SK-N-SH treated with all-trans-retinoic acid at 6 μM for 48 hours (cell line): ENCODE data around the gene EPB41L1.
"Not testable (repeated sequence)": the region's sequence is repeated elsewhere in the genome, so short reads cannot be mapped to it uniquely, and the experiment has no call there.

Experiments
- ATAC-seq: fragments of 200-7000 bp; cut with Tn5 transposase; 3 replicates; pipeline ENCODE4 v1.9.1; 2020; ENCODE audit warnings: mild to moderate bottlenecking, moderate library complexity
- ARNTL ChIP-seq: fragments of 450-650 bp; formaldehyde crosslinking; IDR thresholded peaks from 2 replicates; pipeline ENCODE4 v1.5.0; 2020; ENCODE audit warnings: low read depth, mild to moderate bottlenecking, moderate library complexity, borderline replicate concordance
- ESRRG ChIP-seq: fragments of 250-450 bp; sonication (Bioruptor Pico); IDR thresholded peaks from 2 replicates; pipeline ENCODE4 v1.6.1; 2021; ENCODE audit warnings: mild to moderate bottlenecking
- GLIS3 ChIP-seq: fragments of 250-450 bp; sonication (Bioruptor Pico); IDR thresholded peaks from 2 replicates; pipeline ENCODE4 v1.5.0; 2020; ENCODE audit warnings: mild to moderate bottlenecking, moderate library complexity
- ISL1 ChIP-seq: fragments of 250-450 bp; sonication (Bioruptor Pico); IDR thresholded peaks from 2 replicates; pipeline ENCODE4 v2.1.2; 2022; ENCODE audit warnings: mild to moderate bottlenecking, moderate library complexity
- OSR1 ChIP-seq: fragments of 250-450 bp; sonication (Bioruptor Pico); IDR thresholded peaks from 2 replicates; pipeline ENCODE4 v1.8.0; 2022; ENCODE audit warnings: moderate library complexity, mild to moderate bottlenecking, inconsistent platforms
- PPARA ChIP-seq: fragments of 250-450 bp; sonication (Bioruptor Pico); IDR thresholded peaks from 2 replicates; pipeline ENCODE4 v1.5.0; 2020; ENCODE audit warnings: mild to moderate bottlenecking, borderline replicate concordance
- RARB ChIP-seq: fragments of 250-450 bp; sonication (Bioruptor Pico); IDR thresholded peaks from 2 replicates; pipeline ENCODE4 v1.8.0; 2021; ENCODE audit warnings: mild to moderate bottlenecking, moderate library complexity
- SNAI2 ChIP-seq: fragments of 250-450 bp; sonication (Bioruptor Pico); IDR thresholded peaks from 2 replicates; pipeline ENCODE4 v1.5.0; 2020; ENCODE audit warnings: mild to moderate bottlenecking, moderate library complexity
- TCF4 ChIP-seq: fragments of 250-450 bp; sonication (Bioruptor Pico); IDR thresholded peaks from 2 replicates; pipeline ENCODE4 v1.8.0; 2021; ENCODE audit warnings: mild to moderate bottlenecking, moderate library complexity, borderline replicate concordance
- TOX ChIP-seq: fragments of 250-450 bp; sonication (Bioruptor Pico); IDR thresholded peaks from 2 replicates; pipeline ENCODE4 v1.8.0; 2021; ENCODE audit warnings: mild to moderate bottlenecking, moderate library complexity, borderline replicate concordance
- ZC3H10 ChIP-seq: fragments of 250-450 bp; sonication (Bioruptor Pico); IDR thresholded peaks from 2 replicates; pipeline ENCODE4 v1.5.1; 2021; ENCODE audit warnings: mild to moderate bottlenecking, moderate library complexity
- ZFP30 ChIP-seq: fragments of 450-650 bp; formaldehyde crosslinking; IDR thresholded peaks from 2 replicates; pipeline ENCODE4 v1.5.0; 2022; ENCODE audit warnings: mild to moderate bottlenecking, moderate library complexity
- ZNF565 ChIP-seq: fragments of 450-650 bp; formaldehyde crosslinking; conservative IDR thresholded peaks from 2 replicates; pipeline ENCODE4 v1.5.0; 2020; ENCODE audit warnings: low read depth, mild to moderate bottlenecking, moderate library complexity
- ZNF70 ChIP-seq: fragments of 450-650 bp; formaldehyde crosslinking; IDR thresholded peaks from 2 replicates; pipeline ENCODE4 v1.5.0; 2020; ENCODE audit warnings: mild to moderate bottlenecking, moderate library complexity
- ZNF8 ChIP-seq: fragments of 450-650 bp; formaldehyde crosslinking; IDR thresholded peaks from 2 replicates; pipeline ENCODE4 v1.5.0; 2020; ENCODE audit warnings: mild to moderate bottlenecking, moderate library complexity
- TF ChIP-seq, protein P1 (sequence below): fragments of 250-450 bp; sonication (Bioruptor Pico); IDR thresholded peaks from 2 replicates; pipeline ENCODE4 v1.5.1; 2020; ENCODE audit warnings: low read depth, mild to moderate bottlenecking, moderate library complexity
- TF ChIP-seq, protein P2 (sequence below): fragments of 250-450 bp; sonication (Bioruptor Pico); IDR thresholded peaks from 2 replicates; pipeline ENCODE4 v1.5.1; 2021; ENCODE audit warnings: mild to moderate bottlenecking, moderate library complexity
- TF ChIP-seq, protein P3 (sequence below): fragments of 250-450 bp; sonication (Bioruptor Pico); IDR thresholded peaks from 2 replicates; pipeline ENCODE4 v1.5.0; 2020; ENCODE audit warnings: mild to moderate bottlenecking, moderate library complexity
- TF ChIP-seq, protein P4 (sequence below): fragments of 250-450 bp; sonication (Bioruptor Pico); IDR thresholded peaks from 2 replicates; pipeline ENCODE4 v1.8.0; 2020; ENCODE audit warnings: mild to moderate bottlenecking, moderate library complexity, borderline replicate concordance

Gene EPB41L1

DNA sequence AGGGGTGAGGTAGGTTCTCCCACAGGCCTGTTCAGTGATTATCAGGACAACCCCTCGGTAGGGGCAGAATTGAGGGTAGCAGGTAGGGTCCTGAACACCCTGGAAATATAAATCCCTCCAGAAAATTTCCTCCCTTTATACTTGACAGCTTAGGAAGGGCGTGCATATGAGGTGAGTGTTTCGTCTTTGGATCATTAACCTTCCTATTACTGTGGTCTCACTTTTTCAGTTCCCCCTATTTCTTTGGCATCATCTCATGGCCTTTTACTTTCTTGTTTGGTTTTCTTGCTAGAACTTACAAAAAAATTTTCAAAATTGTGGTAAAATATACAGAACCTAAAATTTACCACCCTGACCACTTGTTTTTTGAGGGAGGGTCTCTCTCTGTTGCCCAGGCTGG, 18.7 kb upstream of the EPB41L1 start (continued):
- TF ChIP-seq, protein P1, sequence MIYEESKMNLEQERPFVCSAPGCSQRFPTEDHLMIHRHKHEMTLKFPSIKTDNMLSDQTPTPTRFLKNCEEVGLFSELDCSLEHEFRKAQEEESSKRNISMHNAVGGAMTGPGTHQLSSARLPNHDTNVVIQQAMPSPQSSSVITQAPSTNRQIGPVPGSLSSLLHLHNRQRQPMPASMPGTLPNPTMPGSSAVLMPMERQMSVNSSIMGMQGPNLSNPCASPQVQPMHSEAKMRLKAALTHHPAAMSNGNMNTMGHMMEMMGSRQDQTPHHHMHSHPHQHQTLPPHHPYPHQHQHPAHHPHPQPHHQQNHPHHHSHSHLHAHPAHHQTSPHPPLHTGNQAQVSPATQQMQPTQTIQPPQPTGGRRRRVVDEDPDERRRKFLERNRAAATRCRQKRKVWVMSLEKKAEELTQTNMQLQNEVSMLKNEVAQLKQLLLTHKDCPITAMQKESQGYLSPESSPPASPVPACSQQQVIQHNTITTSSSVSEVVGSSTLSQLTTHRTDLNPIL (CRISPR knock-in tag) = no peak
- no peak for TF ChIP-seq ISL1 (CRISPR knock-in tag)
- TF ChIP-seq, protein P2, sequence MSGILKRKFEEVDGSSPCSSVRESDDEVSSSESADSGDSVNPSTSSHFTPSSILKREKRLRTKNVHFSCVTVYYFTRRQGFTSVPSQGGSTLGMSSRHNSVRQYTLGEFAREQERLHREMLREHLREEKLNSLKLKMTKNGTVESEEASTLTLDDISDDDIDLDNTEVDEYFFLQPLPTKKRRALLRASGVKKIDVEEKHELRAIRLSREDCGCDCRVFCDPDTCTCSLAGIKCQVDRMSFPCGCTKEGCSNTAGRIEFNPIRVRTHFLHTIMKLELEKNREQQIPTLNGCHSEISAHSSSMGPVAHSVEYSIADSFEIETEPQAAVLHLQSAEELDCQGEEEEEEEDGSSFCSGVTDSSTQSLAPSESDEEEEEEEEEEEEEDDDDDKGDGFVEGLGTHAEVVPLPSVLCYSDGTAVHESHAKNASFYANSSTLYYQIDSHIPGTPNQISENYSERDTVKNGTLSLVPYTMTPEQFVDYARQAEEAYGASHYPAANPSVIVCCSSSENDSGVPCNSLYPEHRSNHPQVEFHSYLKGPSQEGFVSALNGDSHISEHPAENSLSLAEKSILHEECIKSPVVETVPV (CRISPR knock-in tag) = no peak
- TF ChIP-seq SNAI2 (CRISPR knock-in tag) = no peak
- TF ChIP-seq, all 23 proteins: peak for 0

DNA sequence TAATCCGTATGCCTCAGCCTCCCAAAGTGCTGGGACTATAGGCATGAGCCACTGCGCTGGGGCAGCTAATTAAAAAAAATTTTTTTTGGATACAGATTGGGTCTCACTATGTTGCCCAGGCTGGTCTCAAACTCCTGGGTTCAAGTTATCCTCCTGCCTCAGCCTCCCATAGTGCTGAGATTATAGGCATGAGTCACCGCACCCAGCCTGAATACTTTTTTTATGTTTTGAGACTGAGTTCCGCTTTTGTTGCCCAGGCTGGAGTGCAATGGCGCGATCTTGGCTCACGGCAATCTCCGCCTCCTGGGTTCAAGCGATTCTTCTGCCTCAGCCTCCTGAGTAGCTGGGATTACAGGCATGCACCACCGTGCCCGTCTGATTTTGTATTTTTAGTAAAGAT, 17.2 kb upstream of the EPB41L1 start:
- not testable (repeated sequence) for ATAC-seq

DNA sequence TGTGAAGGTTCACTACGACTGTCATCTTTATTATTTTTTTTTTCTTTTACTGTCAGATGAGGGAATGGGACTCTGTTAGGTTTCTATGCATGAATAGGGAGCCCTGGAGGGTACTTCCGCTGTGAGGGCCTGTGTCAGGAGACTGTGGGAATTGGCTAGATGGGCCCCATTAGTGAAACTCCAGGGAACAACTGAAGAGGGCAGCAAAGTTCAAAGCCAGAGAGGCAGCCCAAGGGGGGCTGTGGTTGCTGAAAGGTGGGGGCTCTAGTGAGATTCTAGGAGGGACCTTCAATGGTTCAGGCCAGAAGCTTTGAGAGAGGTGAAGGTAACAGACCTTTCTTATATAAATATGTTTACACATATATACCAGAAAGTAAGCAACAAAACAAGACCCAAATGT, 13.2 kb upstream of the EPB41L1 start:
- ATAC-seq = no peak
- TF ChIP-seq SNAI2 (CRISPR knock-in tag) = no peak
- TF ChIP-seq TCF4 (CRISPR knock-in tag) = no peak
- TF ChIP-seq TOX (CRISPR knock-in tag) = no peak
- TF ChIP-seq, protein P3, sequence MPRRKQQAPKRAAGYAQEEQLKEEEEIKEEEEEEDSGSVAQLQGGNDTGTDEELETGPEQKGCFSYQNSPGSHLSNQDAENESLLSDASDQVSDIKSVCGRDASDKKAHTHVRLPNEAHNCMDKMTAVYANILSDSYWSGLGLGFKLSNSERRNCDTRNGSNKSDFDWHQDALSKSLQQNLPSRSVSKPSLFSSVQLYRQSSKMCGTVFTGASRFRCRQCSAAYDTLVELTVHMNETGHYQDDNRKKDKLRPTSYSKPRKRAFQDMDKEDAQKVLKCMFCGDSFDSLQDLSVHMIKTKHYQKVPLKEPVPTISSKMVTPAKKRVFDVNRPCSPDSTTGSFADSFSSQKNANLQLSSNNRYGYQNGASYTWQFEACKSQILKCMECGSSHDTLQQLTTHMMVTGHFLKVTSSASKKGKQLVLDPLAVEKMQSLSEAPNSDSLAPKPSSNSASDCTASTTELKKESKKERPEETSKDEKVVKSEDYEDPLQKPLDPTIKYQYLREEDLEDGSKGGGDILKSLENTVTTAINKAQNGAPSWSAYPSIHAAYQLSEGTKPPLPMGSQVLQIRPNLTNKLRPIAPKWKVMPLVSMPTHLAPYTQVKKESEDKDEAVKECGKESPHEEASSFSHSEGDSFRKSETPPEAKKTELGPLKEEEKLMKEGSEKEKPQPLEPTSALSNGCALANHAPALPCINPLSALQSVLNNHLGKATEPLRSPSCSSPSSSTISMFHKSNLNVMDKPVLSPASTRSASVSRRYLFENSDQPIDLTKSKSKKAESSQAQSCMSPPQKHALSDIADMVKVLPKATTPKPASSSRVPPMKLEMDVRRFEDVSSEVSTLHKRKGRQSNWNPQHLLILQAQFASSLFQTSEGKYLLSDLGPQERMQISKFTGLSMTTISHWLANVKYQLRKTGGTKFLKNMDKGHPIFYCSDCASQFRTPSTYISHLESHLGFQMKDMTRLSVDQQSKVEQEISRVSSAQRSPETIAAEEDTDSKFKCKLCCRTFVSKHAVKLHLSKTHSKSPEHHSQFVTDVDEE (CRISPR knock-in tag) = no peak
- TF ChIP-seq, protein P2 (CRISPR knock-in tag) = no peak
- no peak for TF ChIP-seq ZNF8
- TF ChIP-seq GLIS3 (CRISPR knock-in tag) = no peak
- TF ChIP-seq ARNTL = no peak
- no peak for TF ChIP-seq ZNF565 (CRISPR knock-in tag)

DNA sequence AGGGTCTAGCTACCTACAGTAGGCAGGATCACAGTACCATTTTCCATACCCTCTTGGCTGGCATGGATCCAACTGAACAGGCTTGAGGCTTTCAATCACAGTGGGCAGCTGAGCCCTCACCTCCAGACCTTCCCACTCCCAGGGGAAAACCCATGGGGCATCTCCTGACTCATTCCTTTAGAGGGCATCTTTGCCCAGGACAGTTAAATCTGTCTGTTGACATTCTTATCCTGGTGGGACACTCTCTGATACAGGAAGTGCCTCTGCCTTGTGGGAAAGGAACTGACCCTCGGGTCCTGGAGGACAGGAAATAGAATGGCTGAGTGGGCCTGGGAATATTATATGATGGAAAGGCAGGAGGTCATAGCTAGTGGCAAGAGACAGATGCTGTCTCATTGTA, 10.2 kb upstream of the EPB41L1 start:
- TF ChIP-seq, protein P1 (CRISPR knock-in tag) = no peak
- TF ChIP-seq ESRRG (CRISPR knock-in tag) = no peak
- no peak for TF ChIP-seq OSR1 (CRISPR knock-in tag)
- no peak for TF ChIP-seq ISL1 (CRISPR knock-in tag)
- no peak for TF ChIP-seq RARB (CRISPR knock-in tag)
- TF ChIP-seq ZNF8 = no peak
- TF ChIP-seq ARNTL = no peak
- TF ChIP-seq ZC3H10 (CRISPR knock-in tag) = no peak
- TF ChIP-seq TOX (CRISPR knock-in tag) = no peak
- TF ChIP-seq ZFP30 (CRISPR knock-in tag) = no peak
- TF ChIP-seq PPARA (CRISPR knock-in tag) = no peak
- TF ChIP-seq, protein P4, sequence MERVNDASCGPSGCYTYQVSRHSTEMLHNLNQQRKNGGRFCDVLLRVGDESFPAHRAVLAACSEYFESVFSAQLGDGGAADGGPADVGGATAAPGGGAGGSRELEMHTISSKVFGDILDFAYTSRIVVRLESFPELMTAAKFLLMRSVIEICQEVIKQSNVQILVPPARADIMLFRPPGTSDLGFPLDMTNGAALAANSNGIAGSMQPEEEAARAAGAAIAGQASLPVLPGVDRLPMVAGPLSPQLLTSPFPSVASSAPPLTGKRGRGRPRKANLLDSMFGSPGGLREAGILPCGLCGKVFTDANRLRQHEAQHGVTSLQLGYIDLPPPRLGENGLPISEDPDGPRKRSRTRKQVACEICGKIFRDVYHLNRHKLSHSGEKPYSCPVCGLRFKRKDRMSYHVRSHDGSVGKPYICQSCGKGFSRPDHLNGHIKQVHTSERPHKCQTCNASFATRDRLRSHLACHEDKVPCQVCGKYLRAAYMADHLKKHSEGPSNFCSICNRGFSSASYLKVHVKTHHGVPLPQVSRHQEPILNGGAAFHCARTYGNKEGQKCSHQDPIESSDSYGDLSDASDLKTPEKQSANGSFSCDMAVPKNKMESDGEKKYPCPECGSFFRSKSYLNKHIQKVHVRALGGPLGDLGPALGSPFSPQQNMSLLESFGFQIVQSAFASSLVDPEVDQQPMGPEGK = no peak
- no peak for TF ChIP-seq ZNF70 (CRISPR knock-in tag)
- no peak; the same call in 2 of the 3 replicates for ATAC-seq
